NCI-H345 treated with DMSO at 0.1 percent for 48 hours (cell line): ENCODE data around the gene SUPT3H.
"Not testable (repeated sequence)": the region's sequence is repeated elsewhere in the genome, so short reads cannot be mapped to it uniquely, and the experiment has no call there.

Experiments
- DNase-seq: peaks from one replicate; lab custom pipeline; 2025; ENCODE audit not compliant: unreplicated experiment; lab: John Stamatoyannopoulos, UW

Gene SUPT3H

DNA sequence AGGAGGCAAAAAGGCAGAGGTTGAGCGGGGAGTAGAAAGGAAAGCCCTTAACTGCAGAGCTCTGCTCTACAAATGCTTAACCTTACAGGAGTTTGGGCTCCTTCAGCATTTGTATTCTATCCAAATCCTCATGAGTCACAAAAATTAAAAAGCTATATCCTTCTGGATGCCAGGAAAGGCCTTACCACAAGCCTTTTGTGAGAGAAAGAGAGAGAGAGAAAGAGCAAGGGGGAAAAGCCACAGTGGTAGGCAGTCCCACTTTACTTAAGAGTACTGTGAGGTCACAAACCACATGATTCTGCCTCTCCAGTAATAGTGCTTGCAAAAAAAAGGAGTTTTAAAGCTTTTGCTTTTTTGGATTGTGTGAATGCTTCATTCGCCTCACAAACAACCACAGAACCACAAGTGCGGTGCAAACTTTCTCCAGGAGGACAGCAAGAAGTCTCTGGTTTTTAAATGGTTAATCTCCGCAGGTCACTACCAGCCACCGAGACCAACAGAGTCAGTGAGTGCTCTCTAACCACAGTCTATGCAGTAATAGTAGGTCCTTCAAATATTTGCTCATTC, 49.7 kb downstream of the SUPT3H start, which contains the start of gene RUNX2:
TSS of gene RUNX2 (plus strand) at position 375 of the 567 bp plus-strand sequence. CDS start 397 bp downstream, outside the sequence.
- DNase-seq, result no peak

GRCh38 chr6:45326698-45327417, 50.9 kb downstream of the SUPT3H start:
- no peak for DNase-seq

- DNase-seq, result no peak
Observed at GRCh38 chr6:45323656-45324224, 54.0 kb downstream of the SUPT3H start.

DNA sequence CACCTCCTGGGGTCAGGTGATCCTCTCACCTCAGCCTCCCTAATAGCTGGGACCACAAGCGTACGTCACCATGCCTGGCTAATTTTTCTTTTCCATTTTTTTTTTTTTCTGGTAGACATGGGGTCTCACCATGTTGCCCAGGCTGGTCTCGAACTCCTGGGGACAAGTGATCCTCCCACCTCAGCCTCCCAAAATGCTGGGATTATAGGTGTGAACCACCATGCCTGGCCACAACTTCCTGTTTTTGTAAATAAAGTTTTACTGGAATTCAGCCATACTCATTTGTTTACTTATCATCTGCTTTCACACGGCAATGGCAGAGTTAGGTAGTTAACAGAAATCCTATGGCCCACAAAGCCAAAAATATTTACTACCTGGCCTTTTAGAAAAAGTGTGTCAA, 57.4 kb downstream of the SUPT3H start:
- no peak for DNase-seq

GRCh38 chr6:45314146-45314545, 63.6 kb downstream of the SUPT3H start:
- no peak for DNase-seq

DNA sequence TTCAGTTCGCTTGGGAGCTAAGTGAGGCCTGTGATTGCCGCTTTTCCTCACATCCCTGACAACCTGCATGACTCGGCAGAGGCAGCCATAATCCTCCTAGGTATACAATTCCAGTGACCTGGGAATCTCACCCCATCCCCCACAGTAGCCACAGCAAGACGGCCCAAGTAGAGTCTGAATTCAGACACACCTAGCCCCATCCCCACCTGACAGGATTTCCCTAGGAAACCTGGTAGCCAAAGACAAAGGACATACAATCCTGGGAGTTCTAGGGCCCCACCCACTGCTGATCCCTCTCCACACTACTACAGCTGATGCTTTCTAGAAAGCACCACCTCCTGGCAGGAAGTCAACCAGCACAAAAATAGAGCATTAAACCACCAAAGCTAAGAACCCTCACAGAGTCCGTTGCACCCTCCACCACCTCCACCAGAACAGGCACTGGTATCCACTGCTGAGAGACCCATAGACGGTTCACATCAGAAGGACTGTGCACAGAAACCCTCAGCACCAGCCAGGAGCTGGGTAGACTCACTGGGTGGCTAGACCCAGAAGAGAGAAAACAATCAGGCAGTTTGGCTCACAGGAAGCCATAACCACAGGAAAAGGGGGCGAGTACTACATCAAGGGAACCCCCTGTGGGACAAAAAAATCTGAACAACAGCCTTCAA, 67.5 kb downstream of the SUPT3H start:
- DNase-seq, result no peak

DNA sequence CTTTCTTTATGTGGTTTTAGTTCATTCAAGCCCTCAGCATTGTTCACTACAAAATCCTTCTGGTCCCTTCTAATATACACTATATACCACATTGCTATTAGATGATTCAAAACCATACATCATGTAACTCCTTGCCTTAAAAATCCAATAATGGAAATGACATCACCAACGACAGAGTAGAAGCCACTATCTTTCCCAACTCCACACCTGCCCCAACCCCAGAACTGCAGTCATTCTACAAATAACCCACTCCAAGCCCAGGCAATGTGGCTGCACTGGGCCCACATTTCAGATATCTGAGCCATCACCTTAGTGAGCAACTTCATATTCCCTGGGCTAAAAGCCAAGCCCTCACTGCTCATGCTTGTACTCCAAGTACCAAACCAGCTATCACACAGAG, 72.2 kb downstream of the SUPT3H start:
- no peak for DNase-seq

- no peak for DNase-seq
Observed at GRCh38 chr6:45302832-45303231, 74.9 kb downstream of the SUPT3H start.

DNA sequence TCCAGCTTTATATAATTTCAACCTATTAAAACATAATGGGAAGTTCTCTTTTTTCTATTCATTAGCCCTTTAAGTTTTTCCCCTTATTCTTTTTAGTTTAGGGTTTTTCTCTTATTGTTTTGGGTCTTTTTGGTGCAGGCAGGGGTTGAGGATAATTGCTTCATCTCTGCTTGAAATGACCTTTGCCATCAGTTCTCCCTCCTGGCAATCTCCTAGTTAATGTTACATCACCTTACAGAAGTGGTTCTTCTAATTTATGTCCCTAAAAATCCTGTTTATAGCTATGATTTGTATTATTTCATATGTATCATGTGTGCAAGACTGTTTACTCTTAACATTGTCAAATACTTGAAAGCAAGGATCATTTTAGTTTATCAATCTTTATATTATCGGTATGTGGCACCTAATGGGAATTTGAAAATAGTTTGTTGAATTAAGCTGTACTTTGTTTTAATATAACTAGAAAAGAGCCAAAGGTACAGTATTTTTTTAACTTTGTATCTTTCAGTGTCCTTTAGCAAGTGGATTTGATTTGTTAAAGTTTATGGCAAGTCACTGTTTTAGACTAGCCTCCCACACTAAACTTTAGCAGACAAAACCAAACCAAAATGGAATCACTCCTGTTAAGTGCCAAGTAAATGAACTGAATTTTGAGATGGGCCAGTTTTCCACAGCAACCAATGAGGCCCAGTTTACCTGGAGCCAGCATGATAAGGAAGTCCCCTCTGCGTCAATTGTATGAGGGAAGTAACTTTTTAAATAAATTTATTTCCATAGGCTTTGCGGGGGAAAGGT, 76.2 kb downstream of the SUPT3H start:
- DNase-seq, result no peak

GRCh38 chr6:45300736-45301135, 77.0 kb downstream of the SUPT3H start:
- no peak for DNase-seq

DNA sequence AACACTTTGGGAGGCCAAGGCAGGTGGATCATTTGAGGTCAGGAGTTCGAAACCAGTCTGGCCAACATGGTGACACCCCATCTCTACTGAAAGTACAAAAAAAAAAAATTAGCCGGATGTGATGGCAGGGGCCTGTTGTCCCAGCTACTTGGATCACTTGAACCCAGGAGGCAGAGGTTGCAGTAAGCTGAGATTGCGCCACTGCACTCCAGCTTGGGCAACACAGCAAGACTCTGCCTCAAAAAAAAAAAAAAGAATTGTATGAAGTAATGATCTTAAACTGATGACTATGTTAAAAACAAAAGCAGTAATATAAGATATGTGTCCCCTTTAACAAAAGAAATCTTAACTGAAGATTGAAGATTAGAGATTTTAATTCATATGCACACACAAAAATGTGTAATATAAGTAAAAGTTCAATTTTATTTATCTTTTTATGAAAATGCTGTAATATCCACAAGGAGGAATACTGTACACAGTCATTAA, 78.6 kb downstream of the SUPT3H start:
- DNase-seq, result no peak

DNA sequence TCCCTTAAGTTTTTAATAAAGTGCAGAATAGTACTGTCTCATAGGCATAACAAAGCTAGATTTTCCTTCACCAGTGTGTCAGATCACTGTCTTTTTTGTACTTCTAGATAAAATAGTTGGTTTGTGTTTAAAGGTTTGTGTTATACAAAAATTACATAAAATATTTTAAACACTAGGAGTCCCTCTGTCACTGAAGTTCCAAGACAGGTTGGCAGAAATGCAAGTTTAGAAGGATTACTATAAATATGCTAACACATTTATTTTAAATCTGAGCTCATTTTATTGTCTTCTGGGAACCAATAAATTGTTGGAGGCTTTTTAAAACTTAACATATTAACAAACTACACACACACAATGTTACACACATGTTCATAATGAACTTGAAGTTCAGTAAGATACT, 80.4 kb downstream of the SUPT3H start:
- DNase-seq, result no peak

DNA sequence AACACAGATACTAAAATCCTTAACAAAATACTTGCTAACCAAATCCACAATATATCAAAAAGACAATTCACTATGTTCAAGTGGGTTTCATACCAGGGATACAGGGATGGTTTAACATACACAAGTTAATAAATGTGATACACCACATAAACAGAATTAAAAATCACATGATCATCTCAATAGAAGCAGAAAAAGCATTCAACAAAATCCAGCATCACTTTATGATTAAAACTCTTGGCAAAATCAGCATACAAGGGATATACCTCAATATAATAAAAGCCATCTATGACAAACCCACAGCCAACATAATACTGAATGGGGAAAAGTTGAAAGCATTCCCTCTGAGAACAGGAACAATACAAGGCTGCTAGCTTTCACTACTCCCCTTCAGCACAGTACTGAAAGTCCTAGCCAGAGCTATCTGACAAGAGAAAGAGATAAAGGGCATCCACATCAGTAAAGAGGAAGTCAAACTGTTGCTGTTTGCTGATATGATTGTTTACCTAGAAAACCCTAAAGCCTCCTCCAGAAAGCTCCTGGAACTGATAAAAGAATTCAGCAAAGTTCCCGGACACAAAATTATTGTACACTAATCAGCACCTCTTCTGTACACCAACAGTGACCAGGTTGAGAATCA, 83.6 kb downstream of the SUPT3H start:
- not testable (repeated sequence) for DNase-seq

- no peak for DNase-seq
Observed at GRCh38 chr6:45293306-45293705, 84.4 kb downstream of the SUPT3H start.

DNA sequence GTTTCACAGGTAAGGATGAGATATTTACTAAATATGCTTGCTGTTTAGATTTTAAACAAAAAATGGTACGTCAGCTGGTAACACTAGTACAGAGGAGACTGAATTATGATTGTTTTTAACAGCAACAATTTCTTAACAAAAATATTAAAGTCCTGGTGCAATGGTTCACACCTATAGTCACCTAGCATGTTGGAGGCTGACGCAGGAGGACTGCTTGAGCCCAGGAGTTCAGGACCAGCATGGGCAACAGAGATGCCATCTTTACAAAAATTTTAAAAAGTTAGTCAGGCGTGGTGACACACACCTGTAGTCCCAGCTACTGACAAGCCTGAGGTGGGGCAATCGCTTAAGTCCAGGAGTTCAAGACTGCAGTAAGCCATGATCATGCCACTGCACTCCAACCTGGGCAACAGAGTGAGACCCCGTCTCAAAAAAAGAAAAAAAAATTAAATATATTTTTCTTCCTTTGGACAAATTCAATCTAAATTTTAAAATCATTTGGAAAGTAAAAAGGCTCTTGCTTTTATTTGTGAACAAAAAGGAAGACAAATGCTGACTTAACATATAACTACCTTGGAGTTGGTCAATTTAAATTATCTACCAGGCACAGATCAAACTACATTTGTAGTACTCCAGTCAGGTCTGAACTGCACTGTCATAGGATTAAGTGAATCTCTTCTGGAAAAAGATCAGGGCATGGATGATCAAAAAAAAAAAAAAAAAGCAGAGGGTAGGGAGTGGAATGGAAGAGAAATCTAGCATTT, 87.8 kb downstream of the SUPT3H start:
- no peak for DNase-seq

GRCh38 chr6:45286707-45287106, 91.0 kb downstream of the SUPT3H start:
- DNase-seq, result not testable (repeated sequence)

DNA sequence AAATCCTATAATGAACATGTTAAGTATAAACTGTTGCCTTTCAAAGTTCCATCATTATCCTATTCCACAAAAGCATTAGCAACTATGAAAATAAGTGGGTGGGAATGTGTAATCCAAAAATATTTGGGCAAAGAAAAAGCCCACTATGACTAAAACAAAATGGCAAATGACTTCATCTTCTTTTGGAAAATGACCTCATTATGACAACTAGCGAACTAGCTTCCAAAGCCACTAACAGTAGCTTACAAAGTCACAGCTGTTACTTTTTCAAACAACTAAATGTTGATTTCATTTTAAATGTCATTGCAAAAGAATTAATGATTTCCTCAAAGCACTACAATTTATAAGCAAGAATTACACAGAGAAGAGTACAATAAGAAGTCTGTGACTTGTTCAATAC, 99.4 kb downstream of the SUPT3H start:
- DNase-seq, result no peak

- DNase-seq, result not testable (repeated sequence)
Observed at GRCh38 chr6:45277741-45278140, 100.0 kb downstream of the SUPT3H start.

GRCh38 chr6:45275358-45275757, 102.4 kb downstream of the SUPT3H start:
- DNase-seq, result no peak

DNA sequence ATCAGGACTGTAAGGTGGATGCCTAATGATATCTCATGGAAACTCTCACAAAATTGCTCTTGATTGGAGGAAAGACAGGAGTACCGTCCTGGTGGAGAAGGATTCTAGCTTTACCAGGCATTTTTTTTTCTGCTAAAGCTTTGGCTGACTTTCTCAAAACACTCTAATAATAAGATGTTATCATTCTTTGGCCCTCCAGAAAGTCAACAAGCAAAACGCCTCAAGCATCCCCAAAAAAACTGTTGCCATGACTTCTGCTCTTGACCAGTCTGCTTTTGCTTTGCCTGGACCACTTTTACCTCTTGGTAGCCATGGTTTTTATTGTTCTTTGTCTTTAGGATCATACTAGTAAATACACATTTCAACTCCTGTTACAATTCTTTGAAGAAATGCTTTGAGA, 105.1 kb downstream of the SUPT3H start:
- no peak for DNase-seq
